Right renal pelvis (tissue), 4 donors: ENCODE results near the gene ATP1A3. TPM values are rescaled to one million over a fixed set of nuclear protein-coding genes. Genes with fewer than 3 reads are reported as not detected.

Experiments
- DNase-seq, 4 donors: peaks; one replicate each; pipeline ENCODE4 v3.0.0-alpha.2; 2013; ENCODE audit warnings: low read depth in 4 of 4, low spot score in 3 of 4, missing footprints in 1 of 4
- polyA plus RNA-seq, 4 donors: library from polyadenylated mRNA; unstranded; fragments of 120-200 nt; gene quantifications; one replicate each; pipeline ENCODE4 v1.2.1, GENCODE V29; 2013; ENCODE audit not compliant: insufficient read length in 4 of 4

Gene ATP1A3
- polyA plus RNA-seq, 4 donors = 0.13 to 0.87 (median 0.32) TPM

DNA sequence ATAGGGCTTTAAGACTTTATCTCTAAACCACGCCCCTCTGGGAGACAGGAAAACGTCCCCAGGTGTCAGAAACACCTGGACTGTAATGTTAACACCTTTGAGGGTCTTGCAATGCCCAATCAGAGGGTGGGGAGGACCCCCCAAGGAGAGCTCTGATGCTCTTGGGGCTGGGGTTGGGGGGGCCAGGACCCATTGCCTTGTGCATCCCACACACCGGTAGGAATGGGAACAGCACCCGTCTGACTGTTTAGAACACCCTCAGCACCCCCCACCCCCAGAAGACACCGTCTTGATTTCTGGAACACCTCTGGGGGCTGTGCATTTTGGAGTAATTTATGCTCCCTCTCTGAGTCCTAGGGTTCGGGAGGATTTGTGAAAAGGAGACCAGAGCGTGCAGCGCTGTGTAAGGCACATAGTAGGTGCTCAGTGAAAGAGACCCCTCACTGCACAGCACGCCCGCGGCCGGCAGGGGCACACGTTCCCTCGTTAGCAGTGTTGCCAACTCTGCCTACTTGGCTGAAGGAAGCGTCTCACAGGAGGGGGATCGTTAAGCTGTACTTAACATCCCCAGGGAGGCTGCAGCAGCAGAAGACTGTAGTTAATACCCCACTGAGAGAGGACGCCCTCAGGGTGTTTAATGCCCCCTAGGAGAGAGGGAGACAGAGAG, 63.0 kb downstream of the ATP1A3 start:
- no peak for DNase-seq

GRCh38 chr19:41930322-41930722, 63.7 kb downstream of the ATP1A3 start:
- DNase-seq = no peak

DNA sequence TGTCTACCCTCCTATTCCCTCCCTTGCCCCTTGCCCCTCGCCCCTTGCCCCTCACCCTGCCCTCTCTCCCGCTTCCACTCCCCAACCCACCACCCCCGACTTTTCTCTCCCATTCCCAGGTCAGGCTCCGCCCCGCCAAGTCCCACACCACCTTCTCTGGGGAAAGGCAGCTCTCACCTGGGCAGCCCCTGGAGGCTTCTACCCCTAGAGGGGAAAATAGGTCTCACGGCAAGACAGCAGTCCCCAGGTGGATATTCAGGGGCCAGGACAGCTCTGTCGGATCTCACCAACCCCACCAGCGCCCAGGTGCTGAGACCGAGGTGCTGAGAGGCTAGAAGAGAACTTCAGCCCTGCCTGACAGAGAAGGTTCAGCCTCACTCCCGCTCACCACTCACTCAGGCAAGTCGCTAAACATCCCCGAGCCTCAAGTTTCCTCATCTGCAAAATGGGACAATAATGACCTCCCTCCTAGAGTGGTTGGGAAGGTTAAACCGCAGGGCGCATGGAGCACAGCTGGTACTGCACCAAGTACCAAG, 64.4 kb downstream of the ATP1A3 start:
- no peak for DNase-seq

DNA sequence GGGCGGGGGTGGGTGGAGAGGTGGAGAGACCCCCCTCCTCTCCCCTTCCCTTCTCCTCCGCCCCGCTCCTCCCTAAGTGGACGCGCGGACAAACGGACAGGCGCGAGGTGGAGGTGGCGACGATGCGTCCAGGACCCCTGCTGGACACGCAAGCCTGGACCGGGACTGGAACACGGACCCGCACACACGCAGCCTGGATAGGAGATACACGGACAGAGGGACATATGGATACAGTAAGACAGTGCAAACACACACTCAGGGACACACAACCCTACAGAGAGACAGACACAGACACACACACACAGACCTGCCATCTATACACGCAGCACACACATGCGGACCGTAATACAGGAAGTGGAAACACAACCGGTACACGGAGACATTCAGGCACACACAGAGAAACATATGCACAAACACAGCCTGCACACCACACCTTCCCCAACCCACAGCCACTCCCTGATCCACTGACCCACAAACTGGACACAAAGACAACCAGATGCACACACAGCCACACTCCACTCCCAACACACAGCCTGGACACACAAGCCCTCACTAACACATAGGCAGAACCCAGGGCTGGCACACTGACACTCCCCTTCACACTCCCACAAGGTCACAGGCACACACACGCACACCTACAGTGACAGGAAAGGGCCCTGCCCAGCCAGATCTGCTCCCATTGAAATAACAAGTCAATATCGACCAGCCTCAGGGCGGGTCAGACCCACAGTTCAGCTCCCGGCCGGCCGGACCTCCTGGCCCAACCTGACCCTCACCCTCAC, 65.1 kb downstream of the ATP1A3 start:
- no peak for DNase-seq

DNA sequence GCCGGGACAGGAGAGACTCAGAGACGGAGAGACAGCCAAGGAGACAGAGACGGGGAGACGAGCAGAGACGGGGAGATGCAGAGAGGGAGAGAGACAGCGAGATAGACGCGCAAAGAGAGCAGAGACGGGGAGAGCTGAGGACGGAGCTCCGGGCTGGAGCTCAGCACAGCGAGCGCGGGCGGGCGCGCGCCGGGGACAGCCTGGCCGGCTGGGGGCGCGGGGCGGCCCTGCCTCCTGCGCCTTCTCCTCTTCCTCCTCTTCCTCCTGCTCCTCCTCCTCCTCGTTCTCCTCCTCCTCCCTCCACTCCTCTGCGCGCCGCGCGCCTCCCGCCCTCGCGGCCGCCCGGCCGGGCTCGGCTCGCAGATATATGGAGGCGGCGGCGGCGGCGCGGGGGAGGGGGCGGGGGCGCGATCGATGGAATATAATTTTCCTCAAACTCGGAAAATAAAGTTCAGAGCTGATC, 65.8 kb downstream of the ATP1A3 start, which contains the start of gene ERFL:
ERFL (minus strand) TSS at position 229 of the 463 bp plus-strand sequence. CDS start 15,530 bp downstream, outside the sequence.
- DNase-seq = no peak

- DNase-seq = peak in 1 of 4 donors; percentile 5
These were observed 66.4 kb downstream of the ATP1A3 start for GRCh38 chr19:41927497-41928192.

DNA sequence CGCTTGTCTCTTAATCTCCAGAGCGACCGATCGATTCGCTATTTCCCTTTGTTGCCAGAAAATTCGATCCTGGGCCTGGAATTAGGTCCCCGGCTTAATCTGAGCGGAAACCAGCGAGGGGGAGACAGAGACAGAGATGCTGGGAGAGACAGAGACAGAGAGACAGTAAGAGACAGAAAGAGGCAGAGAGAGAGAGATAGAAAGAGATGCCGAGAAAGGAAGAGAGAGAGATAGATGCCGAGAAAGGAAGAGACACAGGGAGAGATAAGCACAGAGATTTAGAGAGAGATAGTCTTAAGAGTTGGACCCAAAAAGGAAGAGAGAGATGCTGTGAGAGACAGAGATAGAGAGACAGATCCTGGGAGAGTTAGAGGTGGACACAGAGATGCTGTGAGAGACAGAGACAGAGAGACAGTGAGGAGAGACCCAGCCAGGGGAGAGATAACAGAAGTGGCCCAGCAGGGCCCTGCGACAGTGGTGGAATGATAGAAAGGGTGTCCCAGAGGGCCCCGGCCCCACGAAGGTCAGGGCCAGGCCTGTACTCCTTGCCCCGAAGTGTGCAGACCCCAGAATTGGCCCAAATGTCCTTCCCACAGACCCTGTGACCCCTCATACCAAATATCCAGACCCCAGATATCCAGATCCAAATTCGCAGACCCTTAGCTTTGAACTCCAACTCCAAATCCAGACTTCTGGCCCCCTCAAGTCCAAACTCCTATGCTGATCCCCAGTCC, 67.1 kb downstream of the ATP1A3 start:
- no peak for DNase-seq

- DNase-seq = no peak
These were observed 67.8 kb downstream of the ATP1A3 start for GRCh38 chr19:41926028-41926762.

DNA sequence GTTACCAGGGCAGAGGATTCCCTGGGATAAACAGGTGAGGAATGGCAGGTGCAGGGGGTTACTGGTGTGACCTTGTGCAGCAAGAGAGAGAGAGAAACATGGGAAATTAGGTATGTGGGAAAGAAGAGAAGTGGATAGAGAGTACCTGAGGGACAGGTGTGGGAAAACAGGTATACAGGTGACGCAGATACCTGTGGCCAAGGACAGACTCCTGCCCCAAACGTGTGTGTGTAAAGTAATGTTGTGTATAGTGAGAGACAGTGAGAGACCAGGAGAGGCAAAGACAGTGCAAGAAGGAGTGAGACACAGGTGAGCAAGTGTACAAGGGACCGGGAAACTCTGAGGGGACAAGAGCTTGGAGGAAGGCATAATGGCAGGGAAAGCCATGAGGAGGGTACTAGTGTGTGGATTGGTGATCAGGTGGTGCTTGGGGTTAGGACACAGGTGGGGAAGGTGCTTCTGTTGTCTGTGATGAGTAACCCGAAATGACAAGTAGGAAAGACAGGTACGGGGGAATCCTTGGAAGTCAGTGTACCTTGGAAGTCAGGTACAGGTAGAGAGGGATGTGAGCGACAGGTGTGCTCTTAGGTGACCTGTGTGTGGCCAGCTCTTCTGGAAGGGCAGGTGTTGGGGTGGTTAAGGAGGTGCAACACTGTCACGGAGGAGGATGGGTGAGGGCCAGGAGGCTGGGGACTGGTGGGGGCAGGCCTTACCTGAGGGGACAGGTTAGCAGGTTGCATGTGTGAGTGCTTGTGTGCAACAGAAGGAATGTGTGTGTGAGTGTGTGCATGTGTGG, 68.6 kb downstream of the ATP1A3 start:
- DNase-seq = no peak

DNA sequence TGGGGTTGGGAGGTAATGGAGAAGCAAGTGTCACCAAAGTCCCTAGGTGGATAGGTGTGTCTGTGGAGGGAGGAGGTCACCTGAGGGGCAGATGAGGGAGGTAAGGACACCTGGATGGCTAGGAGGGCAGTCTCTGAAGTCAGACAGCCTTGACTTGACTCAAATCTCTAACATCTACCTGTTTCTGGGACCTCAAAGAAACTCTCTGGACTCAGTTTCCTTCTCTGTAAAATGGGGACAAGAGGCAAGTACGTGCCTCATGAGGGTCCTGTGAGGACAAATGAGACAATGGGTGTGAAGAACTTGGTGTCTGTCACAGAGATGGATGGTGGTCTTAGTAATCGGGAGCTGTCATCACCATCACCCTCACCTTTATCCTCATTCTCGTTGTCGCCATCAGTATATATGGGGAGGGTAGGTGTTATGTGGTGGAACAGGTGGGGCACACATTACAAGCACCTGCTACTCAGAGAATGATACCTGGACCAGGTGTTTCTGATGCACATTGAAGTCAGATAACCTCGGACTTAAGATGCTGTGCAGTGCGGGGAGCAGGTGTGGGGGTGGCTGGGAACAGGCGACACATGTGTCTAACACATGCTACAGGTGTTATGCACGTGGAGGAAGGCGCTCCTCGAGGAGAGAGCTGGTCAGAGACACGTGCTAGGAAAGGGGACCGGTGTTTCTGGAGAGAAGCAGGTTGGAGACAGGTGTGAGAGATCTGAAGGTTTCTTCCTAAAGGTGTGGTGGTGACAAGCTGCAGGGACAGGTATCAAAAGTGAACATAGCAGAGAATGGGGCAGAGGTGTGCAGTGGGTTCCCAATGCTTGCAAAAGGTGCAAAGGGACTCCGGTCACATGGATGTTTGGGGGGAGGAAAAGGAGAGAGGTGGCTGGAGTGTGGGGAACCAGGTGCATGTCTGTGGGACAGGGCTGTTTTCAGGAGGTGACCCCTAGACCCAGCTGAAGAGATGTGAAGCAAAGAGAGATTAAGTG, 69.6 kb downstream of the ATP1A3 start:
- DNase-seq = no peak

DNA sequence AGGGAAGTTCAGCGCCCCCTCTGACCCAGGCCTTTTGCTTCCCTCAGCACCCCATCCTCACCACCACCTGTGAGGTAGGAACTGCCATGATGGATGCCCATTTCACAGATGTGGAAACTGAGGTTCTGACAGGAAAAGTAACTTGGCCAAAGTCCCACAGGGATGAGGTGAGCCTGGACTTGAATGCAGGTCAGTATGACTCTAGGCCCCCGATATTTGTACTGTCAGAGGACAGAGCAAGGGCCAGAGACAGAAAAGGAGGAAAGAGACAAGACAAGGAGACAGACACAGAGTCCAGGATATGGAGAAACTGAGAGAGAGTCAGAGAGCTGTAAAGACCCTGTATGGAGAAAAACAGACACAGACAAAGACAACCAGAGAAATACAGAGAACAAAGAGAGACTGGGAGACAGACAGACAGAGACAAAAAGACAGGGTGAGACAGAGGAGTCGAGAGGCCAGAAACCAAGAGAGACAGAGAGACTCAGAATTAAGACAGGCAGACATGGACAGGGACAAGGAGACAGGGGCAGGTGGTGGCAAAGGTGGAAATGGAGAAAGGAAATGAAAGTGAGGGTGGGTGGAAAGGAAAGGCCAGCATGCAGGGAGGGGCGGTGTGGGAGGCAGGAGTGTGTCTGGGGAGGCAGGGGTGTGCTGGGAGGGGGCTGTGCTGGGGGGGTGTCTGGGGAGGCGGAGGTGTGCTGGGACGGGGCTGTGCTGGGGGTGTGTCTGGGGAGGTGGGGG, 70.8 kb downstream of the ATP1A3 start:
- no peak for DNase-seq

DNA sequence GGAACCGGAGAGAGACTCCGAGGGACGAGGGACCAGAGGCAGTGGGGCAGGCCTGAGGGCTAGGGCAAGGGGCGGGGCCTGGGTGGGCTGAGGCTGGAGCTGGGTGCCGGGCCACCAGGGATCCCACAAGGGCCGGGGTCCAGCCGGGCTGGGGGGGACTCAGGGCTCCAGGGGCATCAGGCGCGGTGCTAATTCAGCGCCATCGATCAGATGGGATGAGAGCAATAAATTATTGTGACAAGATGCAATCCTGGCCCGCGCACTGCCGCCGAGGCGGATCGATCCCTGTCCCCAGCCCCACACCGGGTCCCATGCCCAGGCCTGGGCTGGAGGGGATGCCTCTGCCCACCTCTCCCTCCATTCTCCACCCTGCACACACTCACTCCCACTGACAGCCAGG, 71.4 kb downstream of the ATP1A3 start:
- DNase-seq = no peak

- no peak for DNase-seq
These were observed 72.2 kb downstream of the ATP1A3 start for GRCh38 chr19:41921577-41922576.

DNA sequence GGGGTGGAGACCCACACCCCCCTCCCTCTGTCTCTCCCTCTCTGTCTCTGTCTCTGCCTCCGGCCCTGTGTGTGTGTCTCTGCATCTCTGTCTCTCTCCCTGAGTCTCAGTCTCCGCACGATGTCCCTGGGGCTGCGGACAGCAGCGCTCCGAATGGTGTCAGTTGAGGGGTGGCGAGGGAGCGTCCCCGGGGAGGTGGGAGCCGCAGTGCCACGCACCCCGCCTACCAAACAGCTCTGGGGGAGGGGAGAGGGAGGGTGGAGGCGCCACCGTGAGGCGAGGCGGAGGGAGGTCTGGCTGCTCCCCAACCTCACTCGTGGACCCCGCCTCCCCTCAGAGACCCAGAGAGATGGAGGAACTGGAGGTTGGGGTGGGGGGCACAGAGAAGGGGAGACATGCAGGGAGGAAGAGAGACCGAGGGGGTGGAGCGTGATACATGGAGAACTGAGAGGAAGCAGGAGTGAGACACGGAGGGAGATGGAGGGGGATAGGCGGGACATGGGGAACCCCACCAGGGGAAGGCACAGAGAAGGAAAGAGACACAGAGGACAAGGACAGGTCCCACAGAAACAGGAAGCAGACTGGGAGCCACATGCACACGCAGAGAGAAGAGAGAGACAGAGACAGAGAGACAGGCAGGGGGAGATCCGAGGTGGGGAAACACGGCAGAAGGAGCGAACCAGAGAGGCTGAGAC, 73.0 kb downstream of the ATP1A3 start:
- no peak for DNase-seq
